Sigmoid colon (tissue), 7 donors: Measurements from ENCODE around the gene GREB1L. TPM values are rescaled to one million over a fixed set of nuclear protein-coding genes. Genes with fewer than 3 reads are reported as not detected.

Experiments used
- DNase-seq: peaks from one replicate; pipeline ENCODE4 v3.0.0-alpha.2; 2019
- H3K27ac ChIP-seq, 4 donors: fragments of 200-600 bp; sonication (generic); one replicate each; pipeline ENCODE4 v1.5.1; 2016 to 2019; ENCODE audit warnings: mild to moderate bottlenecking in 1 of 4
- H3K27me3 ChIP-seq, 3 donors: fragments of 200-600 bp; sonication (generic); one replicate each; pipeline ENCODE4 v1.5.1; 2019; ENCODE audit warnings: mild to moderate bottlenecking in 1 of 3
- H3K36me3 ChIP-seq, 4 donors: fragments of 200-600 bp; sonication (generic); one replicate each; pipeline ENCODE4 v1.5.1; 2016 to 2019
- H3K4me1 ChIP-seq, 4 donors: fragments of 200-600 bp; sonication (generic); one replicate each; pipeline ENCODE4 v1.5.1; 2017 to 2019
- H3K4me3 ChIP-seq, 4 donors: fragments of 200-600 bp; sonication (generic); one replicate each; pipeline ENCODE4 v1.5.1; 2017 to 2019; ENCODE audit warnings: mild to moderate bottlenecking in 2 of 4, moderate library complexity in 1 of 4
- H3K9me3 ChIP-seq, 4 donors: fragments of 200-600 bp in 3 of 4; sonication (generic) in 3 of 4; one replicate each; pipeline versions ENCODE4 v1.5.1 to v1.6.1; 2013 to 2019
- EP300 ChIP-seq, 4 donors: sonication (generic); formaldehyde crosslinking; IDR thresholded peaks; one replicate each; pipeline ENCODE4 v1.6.1; 2017; ENCODE audit warnings: antibody characterized with exemption in 4 of 4
- POLR2A ChIP-seq, 2 donors: fragments of 450-650 bp; IDR thresholded peaks; one replicate each; pipeline ENCODE4 v1.6.1; 2016; ENCODE audit warnings: antibody characterized with exemption in 2 of 2, mild to moderate bottlenecking in 2 of 2, moderate library complexity in 2 of 2
- POLR2AphosphoS5 ChIP-seq, 4 donors: sonication (generic); formaldehyde crosslinking; IDR thresholded peaks; one replicate each; pipeline ENCODE4 v1.6.1; 2017; ENCODE audit warnings: antibody characterized with exemption in 4 of 4
- WGBS, 2 donors: extraction: QIAGEN DNeasy Blood & Tissue Kit; methylation state at CpG; one replicate each; pipeline ENCODE4 v1.1.7; 2013; 5-methylcytosine and 5-hydroxymethylcytosine counted together
- intact Hi-C: fragments of 100-400 bp; cut with DNase I; formaldehyde crosslinking; loops from one replicate; pipeline ENCODE4 v1.15.1; 2023
- polyA plus RNA-seq, 3 donors: library from polyadenylated mRNA; stranded (reverse); fragments of 200-250 nt; gene quantifications; one replicate each; pipeline ENCODE4 v1.2.3, GENCODE V29; 2013
- total RNA-seq, 4 donors: library from RNA; depleted of rRNA; stranded (reverse); fragments of >200 nt; gene quantifications; one replicate each; pipeline ENCODE4 v1.1.0, GENCODE V29; 2016
- TF ChIP-seq, protein P1 (sequence below), 4 experiments: fragments of 450-650 bp in 3 of 4; fragments of 200-600 bp in 1 of 4; IDR thresholded peaks; one replicate each; pipeline ENCODE4 v1.5.1; 2016 to 2019; ENCODE audit warnings: antibody characterized with exemption in 4 of 4, mild to moderate bottlenecking in 3 of 4, moderate library complexity in 2 of 4
- donor health status: healthy with polysubstance abuse.
- donor health status: Bipolar disorder and iron deficiency.
- donor health status: healthy.

The GREB1L gene
- total and polyA plus RNA-seq, 7 donors = 0.23 to 12.1 (median 4.4) TPM; not detected in 2

DNA sequence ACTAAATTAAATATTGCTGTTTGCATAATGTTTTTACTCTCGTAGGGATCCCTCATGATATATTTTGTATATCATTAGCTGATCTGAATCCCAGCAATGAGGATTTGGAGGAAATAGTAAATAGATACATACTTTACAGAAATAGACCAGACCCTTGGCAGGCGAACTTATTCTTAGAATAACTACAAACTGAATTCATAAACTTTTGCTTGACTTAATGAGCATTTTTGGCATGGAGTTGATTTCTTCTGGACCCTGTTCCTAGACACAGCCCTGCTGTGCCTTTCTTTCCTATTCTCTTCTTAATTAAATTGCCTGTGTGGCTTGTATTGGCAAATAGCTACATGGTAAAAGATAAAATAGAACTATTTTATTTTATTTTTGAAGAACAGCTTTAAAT is 145.9 kb downstream of the GREB1L start:
- WGBS, 2 donors = 65 to 81% methylated on average over 2 of the region's 2 CpGs
- no peak for DNase-seq
- H3K4me1 ChIP-seq = no peaks in the 10 kb centered on the region
- H3K36me3 ChIP-seq = no peaks in the 10 kb centered on the region
- no peak overlapping the region for H3K27ac ChIP-seq
- H3K4me3 ChIP-seq = no peak overlapping the region
- intact Hi-C loops = no loop called here
- no peaks in the 10 kb centered on the region for H3K9me3 ChIP-seq
- H3K27me3 ChIP-seq = no peaks in the 10 kb centered on the region
- TF ChIP-seq EP300 (IDR thresholded peaks at IDR 0.05) (no peak), POLR2AphosphoS5 (IDR thresholded peaks at IDR 0.05) (no peak), POLR2A (IDR thresholded peaks at IDR 0.05) (no peak)
- TF ChIP-seq, protein P1, sequence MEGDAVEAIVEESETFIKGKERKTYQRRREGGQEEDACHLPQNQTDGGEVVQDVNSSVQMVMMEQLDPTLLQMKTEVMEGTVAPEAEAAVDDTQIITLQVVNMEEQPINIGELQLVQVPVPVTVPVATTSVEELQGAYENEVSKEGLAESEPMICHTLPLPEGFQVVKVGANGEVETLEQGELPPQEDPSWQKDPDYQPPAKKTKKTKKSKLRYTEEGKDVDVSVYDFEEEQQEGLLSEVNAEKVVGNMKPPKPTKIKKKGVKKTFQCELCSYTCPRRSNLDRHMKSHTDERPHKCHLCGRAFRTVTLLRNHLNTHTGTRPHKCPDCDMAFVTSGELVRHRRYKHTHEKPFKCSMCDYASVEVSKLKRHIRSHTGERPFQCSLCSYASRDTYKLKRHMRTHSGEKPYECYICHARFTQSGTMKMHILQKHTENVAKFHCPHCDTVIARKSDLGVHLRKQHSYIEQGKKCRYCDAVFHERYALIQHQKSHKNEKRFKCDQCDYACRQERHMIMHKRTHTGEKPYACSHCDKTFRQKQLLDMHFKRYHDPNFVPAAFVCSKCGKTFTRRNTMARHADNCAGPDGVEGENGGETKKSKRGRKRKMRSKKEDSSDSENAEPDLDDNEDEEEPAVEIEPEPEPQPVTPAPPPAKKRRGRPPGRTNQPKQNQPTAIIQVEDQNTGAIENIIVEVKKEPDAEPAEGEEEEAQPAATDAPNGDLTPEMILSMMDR (IDR thresholded peaks at IDR 0.05) = no peak

DNA sequence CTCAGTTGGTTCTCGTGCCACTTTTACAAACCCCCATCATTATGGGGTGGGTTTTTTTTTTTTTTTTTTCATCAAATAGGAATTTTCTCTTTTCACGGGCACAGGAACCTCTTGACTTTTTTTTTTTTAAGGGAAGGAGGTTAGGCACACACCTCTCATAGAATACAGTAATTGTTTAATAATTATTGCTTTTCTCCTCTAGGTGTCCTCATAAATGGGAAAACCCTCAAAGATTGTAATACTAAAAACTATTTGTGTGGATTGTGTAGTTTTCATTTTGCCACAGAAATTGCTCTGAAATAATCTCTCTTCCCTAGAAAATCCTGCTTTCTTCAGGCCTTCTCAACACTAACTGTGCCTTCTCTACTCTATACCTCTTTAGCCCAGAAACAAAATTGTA is 147.3 kb downstream of the GREB1L start:
- H3K9me3 ChIP-seq = no peaks in the 10 kb centered on the region

DNA sequence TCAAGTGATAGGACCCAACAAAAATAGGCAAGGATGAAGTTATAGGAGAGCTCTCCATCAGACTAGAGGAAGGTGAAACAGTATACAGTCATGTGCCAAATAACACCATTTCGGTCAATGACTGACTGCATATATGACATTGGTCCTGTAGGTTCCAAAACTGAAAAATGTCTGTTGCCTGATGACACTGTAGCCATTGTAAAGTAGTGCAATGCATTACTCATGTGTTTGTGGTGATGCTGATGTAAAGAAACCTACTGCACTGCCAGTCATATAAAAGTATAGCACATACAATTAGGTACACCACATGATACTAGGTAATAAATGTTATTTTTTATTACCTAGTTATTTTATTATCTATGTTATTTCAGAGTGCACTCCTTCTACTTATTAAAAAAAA is 147.9 kb downstream of the GREB1L start:
- H3K4me3 ChIP-seq = no peak overlapping the region
- no peaks in the 10 kb centered on the region for H3K36me3 ChIP-seq
- H3K4me1 ChIP-seq = no peaks in the 10 kb centered on the region
- TF ChIP-seq POLR2AphosphoS5 (IDR thresholded peaks at IDR 0.05) = no peak
- TF ChIP-seq EP300 (IDR thresholded peaks at IDR 0.05) = no peak
- TF ChIP-seq, protein P1 (IDR thresholded peaks at IDR 0.05) = no peak
- TF ChIP-seq POLR2A (IDR thresholded peaks at IDR 0.05) = no peak
- intact Hi-C loops = no loop called here
- no peaks in the 10 kb centered on the region for H3K27me3 ChIP-seq
- WGBS, 2 donors = 97 to 100% methylated on average over 1 of the region's 1 CpG
- no peaks in the 10 kb centered on the region for H3K9me3 ChIP-seq
- no peak overlapping the region for H3K27ac ChIP-seq
- no peak for DNase-seq

More for the DNA sequence above, 147.3 kb downstream of the GREB1L start:
- intact Hi-C loops = no loop called here
- no peaks in the 10 kb centered on the region for H3K4me1 ChIP-seq
- H3K4me3 ChIP-seq = no peak overlapping the region
- H3K36me3 ChIP-seq = no peaks in the 10 kb centered on the region
- DNase-seq = no peak
- no peak overlapping the region for H3K27ac ChIP-seq
- TF ChIP-seq, protein P1 (IDR thresholded peaks at IDR 0.05) = no peak
- TF ChIP-seq POLR2A (IDR thresholded peaks at IDR 0.05) = no peak
- WGBS, 2 donors = 88 to 92% methylated on average over 2 of the region's 2 CpGs
- no peaks in the 10 kb centered on the region for H3K27me3 ChIP-seq

DNA sequence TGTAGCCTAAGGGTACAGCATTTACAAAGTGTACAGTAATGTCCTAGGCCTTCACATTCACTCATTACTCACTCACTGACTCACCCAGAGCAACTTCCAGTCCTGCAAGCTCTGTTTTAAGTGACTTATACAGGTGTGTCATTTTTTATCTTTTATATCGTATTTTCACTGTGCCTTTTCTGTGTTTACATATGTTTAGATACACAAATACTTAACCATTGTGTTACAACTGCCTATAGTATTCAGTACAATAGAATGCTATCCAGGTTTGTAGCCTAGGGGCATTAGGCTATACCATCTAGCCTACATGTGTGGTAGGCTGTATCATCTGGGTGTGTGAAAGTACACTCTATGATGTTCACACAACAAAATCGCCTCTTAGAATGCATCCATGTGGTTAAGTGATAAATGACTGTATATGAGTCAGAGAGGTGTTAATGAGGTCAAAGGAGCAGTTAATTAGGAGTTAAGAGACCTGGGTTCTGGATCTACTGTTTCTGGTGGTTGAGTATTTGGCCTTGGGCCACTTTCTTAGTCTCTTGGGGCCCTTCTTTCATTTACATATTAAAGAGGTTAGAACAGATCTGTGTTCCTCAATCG is 149.1 kb downstream of the GREB1L start:
- DNase-seq = no peak
- Histone ChIP-seq H3K36me3 (no peaks in the 10 kb centered on the region), H3K4me1 (no peaks in the 10 kb centered on the region), H3K27me3 (no peaks in the 10 kb centered on the region), H3K9me3 (no peaks in the 10 kb centered on the region), H3K27ac (no peak overlapping the region), H3K4me3 (no peak overlapping the region)
- intact Hi-C loops = no loop called here
- 50 to 70% methylated on average over 3 of the region's 3 CpGs for WGBS, 2 donors
- TF ChIP-seq, protein P1 (IDR thresholded peaks at IDR 0.05) = no peak

DNA sequence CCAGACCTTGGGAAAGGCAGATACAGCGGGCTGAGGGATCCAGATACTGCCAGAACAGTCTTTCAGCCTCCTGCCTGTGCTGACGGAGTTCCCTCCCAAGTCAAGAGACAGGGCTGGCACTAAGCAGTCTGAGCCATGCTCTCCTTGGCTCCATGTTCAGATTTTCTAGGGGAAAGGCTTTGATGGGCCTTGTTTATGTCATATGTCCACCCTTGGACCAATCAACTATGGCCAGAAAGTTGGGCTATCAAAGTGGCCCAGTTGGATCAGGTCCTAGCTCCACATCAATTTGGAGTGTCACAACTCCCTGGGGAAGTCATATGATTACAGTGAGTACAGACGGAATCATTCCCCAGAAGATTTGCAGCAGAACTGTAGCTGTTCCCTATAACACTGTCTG is 152.0 kb downstream of the GREB1L start:
- Histone ChIP-seq H3K27ac (no peak overlapping the region), H3K4me3 (no peak overlapping the region), H3K9me3 (no peaks in the 10 kb centered on the region), H3K27me3 (no peaks in the 10 kb centered on the region), H3K36me3 (no peaks in the 10 kb centered on the region), H3K4me1 (no peaks in the 10 kb centered on the region)
- intact Hi-C loops = no loop called here
- TF ChIP-seq POLR2AphosphoS5 (IDR thresholded peaks at IDR 0.05) (no peak), POLR2A (IDR thresholded peaks at IDR 0.05) (no peak), EP300 (IDR thresholded peaks at IDR 0.05) (no peak)
- TF ChIP-seq, protein P1 (IDR thresholded peaks at IDR 0.05) = no peak
- WGBS, 2 donors = 81 to 90% methylated on average over 3 of the region's 3 CpGs
- DNase-seq = no peak
